Parathyroid adenoma (tissue), 2 donors: ENCODE data around the gene MRPS26.

ENCODE experiments used
- H2AFZ ChIP-seq: fragments of 300-600 bp; sonication (generic); one replicate; pipeline ENCODE4 v1.7.0; 2017; ENCODE audit warnings: antibody characterized with exemption, mild to moderate bottlenecking
- H3K27ac ChIP-seq: fragments of 300-600 bp; sonication (generic); one replicate; pipeline ENCODE4 v1.7.0; 2017
- H3K27me3 ChIP-seq: fragments of 300-600 bp; sonication (generic); one replicate; pipeline ENCODE4 v1.7.0; 2017; ENCODE audit warnings: low read length; ENCODE audit not compliant: control insufficient read depth, insufficient read depth
- H3K36me3 ChIP-seq: fragments of 300-600 bp; sonication (generic); one replicate; pipeline ENCODE4 v1.7.0; 2017; ENCODE audit warnings: low read length; ENCODE audit not compliant: control insufficient read depth, insufficient read depth
- H3K4me1 ChIP-seq: fragments of 300-600 bp; sonication (generic); one replicate; pipeline ENCODE4 v1.7.0; 2017; ENCODE audit warnings: control low read depth
- H3K4me2 ChIP-seq: fragments of 300-600 bp; sonication (generic); one replicate; pipeline ENCODE4 v1.7.0; 2017; ENCODE audit warnings: low read length
- H3K4me3 ChIP-seq: fragments of 300-600 bp; sonication (generic); one replicate; pipeline ENCODE4 v1.7.0; 2017; ENCODE audit warnings: low read depth, low read length
- H3K79me2 ChIP-seq: fragments of 300-600 bp; sonication (generic); one replicate; pipeline ENCODE4 v1.7.0; 2017; ENCODE audit warnings: control low read depth
- H3K9ac ChIP-seq: fragments of 300-600 bp; sonication (generic); one replicate; pipeline ENCODE4 v1.7.0; 2017; ENCODE audit warnings: mild to moderate bottlenecking
- H3K9me3 ChIP-seq: fragments of 300-600 bp; sonication (generic); one replicate; pipeline ENCODE4 v1.7.0; 2017; ENCODE audit warnings: low read length; ENCODE audit not compliant: control insufficient read depth
- TF ChIP-seq, protein P1 (sequence below): fragments of 300-600 bp; sonication (generic); IDR thresholded peaks from one replicate; pipeline ENCODE4 v1.7.0; 2017; ENCODE audit warnings: antibody characterized with exemption, mild to moderate bottlenecking
- donor health status: primary hyperparathyroidism.

The MRPS26 gene

DNA sequence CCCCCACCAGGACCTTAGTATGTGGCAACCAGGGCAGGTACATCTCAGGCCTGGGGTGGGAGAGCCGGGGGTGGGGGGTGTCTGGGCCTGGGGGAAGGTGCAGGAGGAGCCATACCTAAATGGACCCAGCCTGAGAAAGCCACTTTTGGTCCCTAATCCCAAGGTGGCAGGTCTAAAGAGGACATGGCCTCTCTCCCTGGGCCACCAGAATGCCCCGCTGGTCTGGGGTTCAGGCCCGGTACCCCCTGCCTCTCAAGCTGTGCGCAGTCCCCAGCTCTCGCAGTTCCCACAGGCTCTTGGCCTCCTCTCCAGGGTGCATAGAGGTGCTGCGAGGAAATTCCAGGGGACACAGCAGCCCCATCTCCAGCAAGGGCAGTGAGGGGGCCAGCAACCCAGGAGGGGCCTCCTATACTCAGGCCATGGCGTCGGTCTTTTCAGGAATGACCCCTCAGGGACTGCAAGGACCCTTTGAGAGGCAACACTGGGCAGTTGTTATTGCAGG is 39.8 kb downstream of the MRPS26 start:
- Histone ChIP-seq H3K4me2 (no peak overlapping the region), H2AFZ (no peak overlapping the region), H3K27me3 (no peaks in the 10 kb centered on the region), H3K36me3 (no peaks in the 10 kb centered on the region), H3K79me2 (no peaks in the 10 kb centered on the region), H3K9me3 (no peaks in the 10 kb centered on the region), H3K9ac (no peak overlapping the region), H3K4me1 (no peaks in the 10 kb centered on the region), H3K27ac (no peak overlapping the region), H3K4me3 (no peak overlapping the region)
- TF ChIP-seq, protein P1, sequence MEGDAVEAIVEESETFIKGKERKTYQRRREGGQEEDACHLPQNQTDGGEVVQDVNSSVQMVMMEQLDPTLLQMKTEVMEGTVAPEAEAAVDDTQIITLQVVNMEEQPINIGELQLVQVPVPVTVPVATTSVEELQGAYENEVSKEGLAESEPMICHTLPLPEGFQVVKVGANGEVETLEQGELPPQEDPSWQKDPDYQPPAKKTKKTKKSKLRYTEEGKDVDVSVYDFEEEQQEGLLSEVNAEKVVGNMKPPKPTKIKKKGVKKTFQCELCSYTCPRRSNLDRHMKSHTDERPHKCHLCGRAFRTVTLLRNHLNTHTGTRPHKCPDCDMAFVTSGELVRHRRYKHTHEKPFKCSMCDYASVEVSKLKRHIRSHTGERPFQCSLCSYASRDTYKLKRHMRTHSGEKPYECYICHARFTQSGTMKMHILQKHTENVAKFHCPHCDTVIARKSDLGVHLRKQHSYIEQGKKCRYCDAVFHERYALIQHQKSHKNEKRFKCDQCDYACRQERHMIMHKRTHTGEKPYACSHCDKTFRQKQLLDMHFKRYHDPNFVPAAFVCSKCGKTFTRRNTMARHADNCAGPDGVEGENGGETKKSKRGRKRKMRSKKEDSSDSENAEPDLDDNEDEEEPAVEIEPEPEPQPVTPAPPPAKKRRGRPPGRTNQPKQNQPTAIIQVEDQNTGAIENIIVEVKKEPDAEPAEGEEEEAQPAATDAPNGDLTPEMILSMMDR, result no peak

DNA sequence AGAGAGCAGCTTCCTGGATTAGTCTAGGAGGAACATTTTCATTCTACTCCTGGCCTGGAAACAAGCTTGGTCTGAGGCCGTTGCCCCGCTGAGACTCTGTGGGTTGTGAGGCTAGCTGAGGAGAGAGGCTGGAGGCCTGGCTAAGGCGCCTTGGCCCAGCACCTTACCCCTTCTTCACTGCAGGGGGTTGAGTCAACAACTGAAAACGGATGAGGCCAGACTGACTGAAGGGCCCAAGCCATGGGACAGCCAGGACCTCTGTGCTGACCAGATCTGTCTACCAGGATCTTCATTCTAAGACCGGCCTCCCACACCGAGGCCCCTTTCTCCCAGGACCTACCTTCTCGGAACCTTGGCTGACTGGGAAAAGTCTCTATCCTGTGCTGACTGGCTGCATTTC is 42.2 kb downstream of the MRPS26 start:
- no peak overlapping the region for H3K4me3 ChIP-seq
- TF ChIP-seq, protein P1, result no peak
- no peak overlapping the region for H2AFZ ChIP-seq
- no peak overlapping the region for H3K9ac ChIP-seq
- no peak overlapping the region for H3K4me2 ChIP-seq
- no peaks in the 10 kb centered on the region for H3K4me1 ChIP-seq
- H3K9me3 ChIP-seq, result no peaks in the 10 kb centered on the region
- no peaks in the 10 kb centered on the region for H3K27me3 ChIP-seq
- H3K27ac ChIP-seq, result no peak overlapping the region
- H3K36me3 ChIP-seq, result no peaks in the 10 kb centered on the region
- H3K79me2 ChIP-seq, result no peaks in the 10 kb centered on the region

DNA sequence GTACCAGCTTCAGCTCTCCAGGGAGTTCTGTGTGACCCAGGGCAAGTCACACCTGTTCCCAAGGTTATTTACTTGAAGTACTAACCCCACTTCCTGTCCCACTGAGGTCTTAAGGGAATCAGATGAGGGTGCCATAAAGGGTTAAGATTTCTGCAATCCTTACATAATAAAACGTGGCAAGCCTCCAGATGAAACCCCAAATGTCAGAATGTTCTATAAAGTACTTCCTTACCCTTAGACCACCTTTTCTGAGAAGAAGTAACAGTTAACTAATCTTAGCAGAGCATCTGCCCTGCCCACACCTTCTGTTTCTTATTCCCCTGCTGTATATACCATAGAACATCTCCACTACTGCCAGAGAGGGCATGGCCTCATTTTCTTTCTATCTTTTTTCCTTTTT is 44.7 kb downstream of the MRPS26 start:
- no peak overlapping the region for H3K4me2 ChIP-seq
- no peaks in the 10 kb centered on the region for H3K4me1 ChIP-seq
- no peak overlapping the region for H2AFZ ChIP-seq
- no peak overlapping the region for H3K9ac ChIP-seq
- TF ChIP-seq, protein P1, result no peak
- no peaks in the 10 kb centered on the region for H3K36me3 ChIP-seq
- no peak overlapping the region for H3K27ac ChIP-seq
- H3K79me2 ChIP-seq, result no peaks in the 10 kb centered on the region
- H3K9me3 ChIP-seq, result no peaks in the 10 kb centered on the region
- H3K27me3 ChIP-seq, result no peaks in the 10 kb centered on the region
- H3K4me3 ChIP-seq, result no peak overlapping the region

DNA sequence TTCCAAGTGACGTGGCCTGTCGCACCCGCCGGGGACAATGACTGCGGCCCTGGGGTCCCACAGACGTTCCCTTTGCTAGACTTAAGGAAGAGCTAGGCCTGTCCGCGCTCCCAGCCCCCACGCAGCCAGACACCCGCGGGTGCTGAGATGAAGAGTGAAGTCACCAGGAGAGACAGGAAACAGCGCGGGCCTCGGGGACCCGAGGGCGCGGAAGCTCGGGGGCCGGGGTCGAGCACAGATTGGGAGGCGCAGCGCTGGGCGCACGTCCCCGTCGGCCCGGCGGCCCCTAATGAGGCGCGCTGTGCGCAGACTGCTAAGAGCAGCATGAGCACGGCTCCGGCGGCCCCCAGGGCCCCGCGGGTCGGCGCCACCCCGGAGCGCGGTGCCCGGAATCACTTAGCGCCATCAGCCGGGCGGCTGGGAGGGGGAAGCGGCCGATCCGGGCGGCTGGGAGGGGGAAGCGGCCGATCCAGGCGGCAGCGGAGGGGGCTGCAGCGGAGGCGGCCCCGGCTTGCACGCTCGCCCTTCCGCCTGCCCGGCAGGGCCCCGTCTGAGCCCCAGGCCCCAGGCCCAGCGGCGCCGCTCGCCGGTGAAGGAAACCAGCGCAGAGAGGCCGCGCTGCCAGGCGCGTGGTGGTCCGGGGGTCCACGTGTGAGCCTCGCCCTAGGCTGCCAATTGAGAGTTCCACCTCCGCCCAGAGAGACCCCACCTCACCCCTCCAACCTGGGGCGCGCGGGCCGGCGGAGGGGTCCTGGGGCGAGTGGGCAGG is 46.9 kb downstream of the MRPS26 start:
- H2AFZ ChIP-seq, result peak overlapping the region; percentile 51
- TF ChIP-seq, protein P1, result no peak
- no peak overlapping the region for H3K4me3 ChIP-seq
- H3K36me3 ChIP-seq, result no peaks in the 10 kb centered on the region
- H3K4me2 ChIP-seq, result peak overlapping the region; percentile 15
- no peak overlapping the region for H3K27ac ChIP-seq
- H3K9ac ChIP-seq, result no peak overlapping the region
- H3K27me3 ChIP-seq, result no peaks in the 10 kb centered on the region
- H3K79me2 ChIP-seq, result no peaks in the 10 kb centered on the region
- H3K9me3 ChIP-seq, result no peaks in the 10 kb centered on the region
- H3K4me1 ChIP-seq, result no peaks in the 10 kb centered on the region
